Measurements from ENCODE around the gene ANKMY1. TPM values are rescaled to one million over a fixed set of nuclear protein-coding genes. Genes with fewer than 3 reads are reported as not detected.

ANKMY1 gene
- total RNA-seq, 1 donor from 2014 or later, result 16.8 TPM

GRCh38 chr2:240467149-240467642, 90.6 kb downstream of the ANKMY1 start:
- no peaks in the 10 kb centered on the region for H3K27me3 Mint-ChIP-seq
- no peak overlapping the region for H3K27ac Mint-ChIP-seq
- no peak for DNase-seq (ENCODE audit: extremely low spot score, unreplicated experiment)
- H3K9me3 Mint-ChIP-seq, result no peaks in the 10 kb centered on the region
- H3K4me3 Mint-ChIP-seq, result no peak overlapping the region
- H3K4me1 Mint-ChIP-seq (ENCODE audit: unreplicated experiment), result peaks cover 8% of the 10 kb centered on the region
- no peaks in the 10 kb centered on the region for H3K36me3 Mint-ChIP-seq
- TF ChIP-seq, protein P1, sequence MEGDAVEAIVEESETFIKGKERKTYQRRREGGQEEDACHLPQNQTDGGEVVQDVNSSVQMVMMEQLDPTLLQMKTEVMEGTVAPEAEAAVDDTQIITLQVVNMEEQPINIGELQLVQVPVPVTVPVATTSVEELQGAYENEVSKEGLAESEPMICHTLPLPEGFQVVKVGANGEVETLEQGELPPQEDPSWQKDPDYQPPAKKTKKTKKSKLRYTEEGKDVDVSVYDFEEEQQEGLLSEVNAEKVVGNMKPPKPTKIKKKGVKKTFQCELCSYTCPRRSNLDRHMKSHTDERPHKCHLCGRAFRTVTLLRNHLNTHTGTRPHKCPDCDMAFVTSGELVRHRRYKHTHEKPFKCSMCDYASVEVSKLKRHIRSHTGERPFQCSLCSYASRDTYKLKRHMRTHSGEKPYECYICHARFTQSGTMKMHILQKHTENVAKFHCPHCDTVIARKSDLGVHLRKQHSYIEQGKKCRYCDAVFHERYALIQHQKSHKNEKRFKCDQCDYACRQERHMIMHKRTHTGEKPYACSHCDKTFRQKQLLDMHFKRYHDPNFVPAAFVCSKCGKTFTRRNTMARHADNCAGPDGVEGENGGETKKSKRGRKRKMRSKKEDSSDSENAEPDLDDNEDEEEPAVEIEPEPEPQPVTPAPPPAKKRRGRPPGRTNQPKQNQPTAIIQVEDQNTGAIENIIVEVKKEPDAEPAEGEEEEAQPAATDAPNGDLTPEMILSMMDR (conservative IDR thresholded peaks at IDR 0.05), result no peak

- Mint-ChIP-seq H3K36me3 (no peaks in the 10 kb centered on the region), H3K4me1 (ENCODE audit: unreplicated experiment) (peaks cover 8% of the 10 kb centered on the region), H3K4me3 (no peak overlapping the region), H3K27me3 (no peaks in the 10 kb centered on the region), H3K9me3 (no peaks in the 10 kb centered on the region), H3K27ac (no peak overlapping the region)
- TF ChIP-seq, protein P1 (conservative IDR thresholded peaks at IDR 0.05), result no peak
- no peak for DNase-seq (ENCODE audit: extremely low spot score, unreplicated experiment)
Measured at GRCh38 chr2:240466579-240467148, 91.1 kb downstream of the ANKMY1 start.

DNA sequence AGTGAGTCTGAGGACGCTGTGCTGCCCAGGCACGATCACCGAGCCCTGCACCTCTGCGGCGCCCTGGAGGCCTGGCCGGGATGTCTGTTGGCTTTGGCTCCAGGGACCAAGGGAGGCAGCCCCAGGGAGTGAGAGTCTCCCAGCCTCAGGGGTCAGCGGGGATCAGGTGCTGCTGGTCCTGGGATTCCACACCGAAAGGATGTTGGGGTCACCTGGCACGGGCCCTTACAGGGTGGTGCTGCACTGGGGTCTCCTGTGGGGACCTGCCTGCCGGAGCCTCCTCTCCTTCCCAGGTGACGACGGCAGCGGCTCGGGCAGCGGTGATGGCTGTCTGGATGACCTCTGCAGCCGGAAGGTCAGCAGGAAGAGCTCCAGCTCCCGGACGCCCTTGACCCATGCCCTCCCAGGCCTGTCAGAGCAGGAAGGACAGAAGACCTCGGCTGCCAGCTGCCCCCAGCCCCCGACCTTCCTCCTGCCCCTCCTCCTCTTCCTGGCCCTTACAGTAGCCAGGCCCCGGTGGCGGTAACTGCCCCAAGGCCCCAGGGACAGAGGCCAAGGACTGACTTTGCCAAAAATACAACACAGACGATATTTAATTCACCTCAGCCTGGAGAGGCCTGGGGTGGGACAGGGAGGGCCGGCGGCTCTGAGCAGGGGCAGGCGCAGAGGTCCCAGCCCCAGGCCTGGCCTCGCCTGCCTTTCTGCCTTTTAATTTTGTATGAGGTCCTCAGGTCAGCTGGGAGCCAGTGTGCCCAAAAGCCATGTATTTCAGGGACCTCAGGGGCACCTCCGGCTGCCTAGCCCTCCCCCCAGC, 91.8 kb downstream of the ANKMY1 start:
- Mint-ChIP-seq H3K27ac (no peak overlapping the region), H3K4me1 (ENCODE audit: unreplicated experiment) (peaks cover 8% of the 10 kb centered on the region), H3K4me3 (no peak overlapping the region), H3K9me3 (no peaks in the 10 kb centered on the region), H3K27me3 (no peaks in the 10 kb centered on the region), H3K36me3 (no peaks in the 10 kb centered on the region)
- peak; percentile 70 for DNase-seq (ENCODE audit: extremely low spot score, unreplicated experiment)
- TF ChIP-seq, protein P1 (conservative IDR thresholded peaks at IDR 0.05), result no peak

DNA sequence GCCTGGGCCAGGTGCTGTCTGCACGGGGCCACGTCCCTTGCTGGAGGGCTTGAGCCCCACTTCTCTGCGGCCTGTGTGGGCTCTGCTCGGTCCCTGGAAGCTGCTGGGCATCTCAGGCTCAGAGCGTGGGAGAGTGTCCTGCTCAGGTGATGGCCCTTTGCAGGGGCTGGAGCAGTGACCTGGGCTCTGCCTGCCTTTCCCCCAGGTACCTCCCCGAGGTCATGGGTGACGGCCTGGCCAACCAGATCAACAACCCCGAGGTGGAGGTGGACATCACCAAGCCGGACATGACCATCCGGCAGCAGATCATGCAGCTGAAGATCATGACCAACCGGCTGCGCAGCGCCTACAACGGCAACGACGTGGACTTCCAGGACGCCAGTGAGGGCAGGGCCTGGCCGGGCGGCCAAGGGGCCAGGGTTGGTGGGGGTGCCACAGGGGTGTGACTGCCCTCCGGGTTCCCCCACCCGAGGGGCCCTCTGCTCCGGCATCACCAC, 92.5 kb downstream of the ANKMY1 start:
- no peak for DNase-seq (ENCODE audit: extremely low spot score, unreplicated experiment)
- TF ChIP-seq, protein P1 (conservative IDR thresholded peaks at IDR 0.05), result no peak
- Mint-ChIP-seq H3K9me3 (no peaks in the 10 kb centered on the region), H3K36me3 (no peaks in the 10 kb centered on the region), H3K27me3 (no peaks in the 10 kb centered on the region), H3K4me3 (no peak overlapping the region), H3K27ac (no peak overlapping the region), H3K4me1 (ENCODE audit: unreplicated experiment) (peaks cover 3% of the 10 kb centered on the region)

- no peak for DNase-seq (ENCODE audit: extremely low spot score, unreplicated experiment)
- no peak overlapping the region for H3K27ac Mint-ChIP-seq
- H3K9me3 Mint-ChIP-seq, result no peaks in the 10 kb centered on the region
- no peak overlapping the region for H3K4me3 Mint-ChIP-seq
- H3K27me3 Mint-ChIP-seq, result no peaks in the 10 kb centered on the region
- no peaks in the 10 kb centered on the region for H3K4me1 Mint-ChIP-seq (ENCODE audit: unreplicated experiment)
- TF ChIP-seq, protein P1 (conservative IDR thresholded peaks at IDR 0.05), result no peak
- H3K36me3 Mint-ChIP-seq, result no peaks in the 10 kb centered on the region
Measured at GRCh38 chr2:240464514-240465241, 93.1 kb downstream of the ANKMY1 start.
